ENCODE measurements around the gene GKN2. TPM values are rescaled to one million over a fixed set of nuclear protein-coding genes. Genes with fewer than 3 reads are reported as not detected.

Gene GKN2
- total RNA-seq, 1 experiment from 2014 or later: not detected

DNA sequence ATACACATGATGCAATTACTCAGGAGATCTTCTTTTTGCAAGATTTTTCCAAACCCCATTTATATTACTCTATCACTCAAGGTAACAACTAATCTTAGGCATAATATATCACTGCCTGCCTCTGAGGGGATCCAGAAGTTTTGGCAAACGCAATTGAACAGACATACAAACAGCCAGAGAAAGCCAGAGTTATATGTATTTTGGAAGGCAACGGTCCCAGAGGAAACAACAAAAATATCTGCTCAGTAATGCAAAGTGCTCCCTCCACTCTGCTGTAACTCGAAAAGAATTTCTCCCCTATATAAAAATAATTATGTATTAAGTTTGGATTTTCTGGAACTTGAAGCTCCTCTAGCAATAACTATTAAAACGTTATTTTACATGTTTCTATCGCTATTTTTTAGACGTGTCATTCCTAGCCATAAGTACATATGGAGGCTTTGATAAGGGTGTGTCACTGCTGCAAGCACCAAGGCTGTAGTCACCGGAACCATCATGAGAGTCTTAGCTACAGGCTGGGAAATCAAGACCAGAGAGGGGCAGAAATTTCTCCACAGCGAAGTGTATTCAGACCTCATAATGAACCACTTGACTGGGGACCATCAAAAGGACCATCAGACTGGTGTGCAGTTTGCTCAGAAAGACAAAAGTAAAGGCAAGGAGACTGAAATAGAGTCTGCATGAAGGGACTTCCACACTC, 18.0 kb upstream of the GKN2 start:
- no CpG with 5 or more reads among the region's 8 CpGs for WGBS (ENCODE audit: extremely low coverage, insufficient read length, low lambda C conversion rate)
- Mint-ChIP-seq H3K36me3 (ENCODE audit: insufficient read depth in 1 of 3, low read depth in 3 of 3) (no peaks in the 10 kb centered on the region), H3K9me3 (no peaks in the 10 kb centered on the region), H3K4me1 (no peaks in the 10 kb centered on the region), H3K27me3 (ENCODE audit: low read depth) (peaks cover 3% of the 10 kb centered on the region), H3K4me3 (no peak overlapping the region), H3K27ac (no peak overlapping the region)
- Histone ChIP-seq H2BK15ac (ENCODE audit: low read depth, low read length) (no peak overlapping the region), H3K9ac (ENCODE audit: extremely low read depth, insufficient read length, low read length) (no peak overlapping the region), H3K23me2 (ENCODE audit: insufficient read length, low read depth, low read length, poor library complexity, severe bottlenecking) (no peaks in the 10 kb centered on the region), H3K27ac (ENCODE audit: insufficient read length, low read depth, low read length) (no peak overlapping the region), H2BK5ac (ENCODE audit: insufficient read length, low read length) (no peak overlapping the region), H3K4me1 (ENCODE audit: insufficient read depth, low read length) (no peaks in the 10 kb centered on the region), H4K91ac (ENCODE audit: insufficient read length, low read depth, low read length) (no peak overlapping the region), H3K4me2 (ENCODE audit: insufficient read depth, insufficient read length, low read length) (no peak overlapping the region), H2BK20ac (ENCODE audit: low read depth, low read length, poor library complexity, severe bottlenecking) (no peak overlapping the region), H2AK5ac (ENCODE audit: insufficient read length, low read length) (no peak overlapping the region), H2AFZ (ENCODE audit: low read length) (no peak overlapping the region), H2BK120ac (ENCODE audit: low read depth, low read length, poor library complexity, severe bottlenecking) (no peak overlapping the region), H3K18ac (ENCODE audit: insufficient read length, low read depth, low read length) (no peak overlapping the region), H3K79me2 (ENCODE audit: insufficient read depth, low read length) (no peaks in the 10 kb centered on the region), H4K5ac (ENCODE audit: insufficient read length, low read depth, low read length) (no peak overlapping the region), H3T11ph (ENCODE audit: low read length) (no peak overlapping the region), H3K14ac (ENCODE audit: insufficient read depth, low read length) (no peak overlapping the region; the same call in 1 of the 2 replicates), H3K9me3 (ENCODE audit: control insufficient read depth, low read depth, low read length) (no peaks in the 10 kb centered on the region), H3K79me1 (ENCODE audit: insufficient read depth, low read depth, low read length, poor library complexity, severe bottlenecking) (no peaks in the 10 kb centered on the region), H4K8ac (replicated peaks; ENCODE audit: insufficient read length, low read depth, low read length) (no peak overlapping the region), H3K56ac (ENCODE audit: insufficient read length, low read depth, low read length) (no peak overlapping the region), H3K4ac (ENCODE audit: low read depth, low read length) (no peak overlapping the region), H4K20me1 (ENCODE audit: control insufficient read depth, insufficient read depth, insufficient read length) (no peaks in the 10 kb centered on the region), H2BK12ac (ENCODE audit: insufficient read length, low read depth, low read length) (no peak overlapping the region), H3K27me3 (ENCODE audit: insufficient read depth, low read length) (no peaks in the 10 kb centered on the region), H3K23ac (ENCODE audit: insufficient read length, low read depth, low read length) (no peak overlapping the region)
- DNase-seq: no peak
- no peak for TF ChIP-seq CTCF (conservative IDR thresholded peaks at IDR 0.05)

Measured in H9 (cell line).